NCI-H82 treated with DMSO at 0.1 percent for 48 hours (cell line): Measurements from ENCODE around the gene PLCG2.
"Not testable (repeated sequence)": the region's sequence is repeated elsewhere in the genome, so short reads cannot be mapped to it uniquely, and the experiment has no call there.

Source experiments
- DNase-seq: peaks from one replicate; lab custom pipeline; 2025; ENCODE audit not compliant: unreplicated experiment; lab: John Stamatoyannopoulos, UW

The PLCG2 gene

GRCh38 chr16:81787659-81788058 is 8.6 kb downstream of the PLCG2 start:
- DNase-seq: no peak

GRCh38 chr16:81790277-81790676 is 11.2 kb downstream of the PLCG2 start:
- no peak for DNase-seq

GRCh38 chr16:81790830-81791435 is 11.8 kb downstream of the PLCG2 start:
- peak; percentile 20 for DNase-seq

DNA sequence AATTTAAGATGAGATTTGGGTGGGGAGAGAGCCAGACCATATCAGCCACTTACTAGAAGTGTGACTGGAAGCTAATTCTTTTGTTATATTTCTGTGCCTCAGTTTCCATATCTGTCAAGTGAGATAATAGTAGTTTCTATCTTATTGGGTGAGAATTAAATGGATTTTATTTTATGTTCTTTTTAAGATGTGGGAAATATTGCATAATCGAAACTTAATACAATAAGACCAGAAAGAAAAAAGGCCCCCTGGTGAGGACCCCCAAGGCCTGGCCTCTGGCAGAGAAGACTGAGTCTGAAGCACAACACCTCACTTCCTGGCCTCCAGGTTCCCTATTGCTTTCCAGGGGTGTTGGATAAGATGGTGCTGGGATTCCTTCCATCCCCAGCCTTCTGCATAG is 13.7 kb downstream of the PLCG2 start:
- no peak for DNase-seq

- DNase-seq: no peak
Measured at GRCh38 chr16:81795193-81795592, 16.1 kb downstream of the PLCG2 start.

GRCh38 chr16:81796035-81796434 is 16.9 kb downstream of the PLCG2 start:
- DNase-seq: no peak

GRCh38 chr16:81796583-81797346 is 17.7 kb downstream of the PLCG2 start:
- DNase-seq: no peak

DNA sequence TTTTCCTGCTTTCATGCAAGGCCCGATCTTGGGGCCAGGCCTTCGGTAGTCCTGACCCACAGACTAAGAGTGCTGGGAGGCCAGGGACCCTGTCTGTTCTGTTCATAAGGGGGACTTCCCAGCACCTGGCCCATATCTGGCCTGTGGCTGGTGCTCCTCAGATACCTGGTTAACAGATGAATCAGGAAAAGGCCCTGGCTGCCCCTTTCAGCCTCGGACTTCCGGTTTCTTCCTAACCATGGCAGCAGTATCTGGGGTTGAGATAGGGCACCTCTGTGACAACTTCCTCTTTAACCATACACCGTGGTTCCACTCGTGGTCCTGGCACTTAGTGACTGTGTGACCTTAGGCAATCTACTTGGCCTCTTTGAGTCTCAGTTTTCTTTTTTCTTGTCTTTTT is 18.4 kb downstream of the PLCG2 start:
- no peak for DNase-seq

DNA sequence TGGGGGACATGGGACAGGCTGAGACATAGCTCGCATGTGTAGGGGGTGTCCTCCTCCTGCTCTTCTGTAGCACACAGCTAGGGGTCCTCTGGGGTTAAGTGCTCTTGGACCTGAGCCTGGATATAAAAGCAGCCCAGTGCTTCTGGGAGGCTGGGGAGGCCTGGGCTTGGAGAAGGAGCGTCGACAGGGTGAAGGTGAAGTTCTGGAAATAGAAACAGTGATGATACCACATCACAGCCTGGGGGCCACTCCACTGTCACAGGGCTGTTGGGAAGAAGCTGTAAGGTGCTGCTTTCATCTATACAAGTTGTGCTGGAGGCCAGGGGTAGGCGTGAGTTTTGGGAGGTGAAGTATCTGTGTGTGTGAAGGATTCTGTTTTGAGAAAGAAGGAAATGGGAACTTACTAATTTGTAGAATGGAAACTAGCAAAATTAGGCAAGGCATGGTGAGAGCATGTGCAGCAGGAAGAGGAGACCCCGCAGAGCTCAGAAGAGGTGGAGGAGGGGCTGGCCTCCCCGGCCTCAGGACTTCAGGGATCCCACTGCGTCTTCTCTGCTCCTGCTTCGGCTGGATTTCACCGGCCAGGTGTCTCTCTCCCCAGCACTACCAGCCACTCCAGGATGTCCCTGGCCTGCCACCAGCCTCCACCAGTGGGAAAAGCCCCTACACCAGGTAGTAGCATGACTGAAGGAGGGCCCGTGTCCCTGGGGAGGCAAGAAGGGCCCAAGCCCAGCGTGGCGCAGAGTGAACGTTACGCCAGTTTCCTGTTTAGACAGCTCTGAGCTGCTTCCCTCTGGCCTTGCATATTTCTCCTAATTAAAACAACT is 19.4 kb downstream of the PLCG2 start:
- no peak for DNase-seq

DNA sequence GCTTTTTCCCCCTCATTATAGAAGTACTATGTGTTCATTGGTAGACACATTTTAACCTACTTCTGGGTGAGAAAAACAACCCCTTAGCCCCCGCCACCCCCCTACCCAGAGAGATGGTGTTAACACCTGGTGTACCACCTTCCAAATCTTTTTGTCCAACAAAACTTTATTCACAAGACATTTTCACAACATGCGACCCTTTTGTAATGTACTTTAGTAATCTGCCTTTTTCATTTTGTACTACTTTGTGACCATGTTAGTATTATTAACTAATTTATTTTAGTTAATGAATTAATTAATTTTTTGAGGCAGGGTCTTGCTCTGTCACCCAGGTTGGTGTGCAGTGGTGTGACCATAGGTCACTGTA is 20.0 kb downstream of the PLCG2 start:
- no peak for DNase-seq

DNA sequence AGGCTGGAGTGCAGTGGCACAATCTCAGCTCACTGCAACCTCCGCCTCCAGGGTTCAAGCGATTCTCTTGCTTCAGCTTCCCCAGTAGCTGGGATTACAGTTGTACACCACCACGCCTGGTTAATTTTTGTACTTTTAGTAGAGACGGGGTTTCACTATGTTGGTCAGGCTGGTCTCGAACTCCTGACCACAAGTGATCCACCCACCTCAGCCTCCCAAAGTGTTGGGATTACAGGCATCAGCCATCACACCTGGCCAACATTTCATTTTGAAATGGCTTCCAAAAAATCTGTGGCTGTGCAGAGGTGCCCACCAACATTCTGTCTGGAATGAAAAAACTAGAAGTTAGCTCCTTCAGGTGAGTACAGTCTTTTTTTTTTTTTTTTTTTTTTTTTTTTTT is 22.6 kb downstream of the PLCG2 start:
- not testable (repeated sequence) for DNase-seq

DNA sequence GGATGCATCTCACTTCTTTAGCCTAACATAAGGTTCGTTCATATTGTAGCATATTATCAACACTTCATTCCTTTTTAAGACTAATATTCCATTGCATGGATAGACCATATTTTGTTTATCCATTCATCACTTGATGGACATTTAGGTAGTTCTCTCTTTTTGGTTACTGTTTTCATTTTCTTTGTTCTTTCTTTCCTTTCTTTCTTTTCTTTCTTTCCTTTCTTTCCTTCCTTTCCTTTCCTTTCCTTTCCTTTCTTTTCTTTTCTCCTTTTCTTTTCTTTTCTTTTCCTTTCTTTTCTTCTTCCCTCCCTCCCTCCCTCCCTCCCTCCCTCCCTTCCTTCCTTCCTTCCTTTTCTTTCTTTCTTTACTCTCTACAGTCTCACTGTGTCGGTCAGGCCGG is 24.2 kb downstream of the PLCG2 start:
- DNase-seq: no peak

DNA sequence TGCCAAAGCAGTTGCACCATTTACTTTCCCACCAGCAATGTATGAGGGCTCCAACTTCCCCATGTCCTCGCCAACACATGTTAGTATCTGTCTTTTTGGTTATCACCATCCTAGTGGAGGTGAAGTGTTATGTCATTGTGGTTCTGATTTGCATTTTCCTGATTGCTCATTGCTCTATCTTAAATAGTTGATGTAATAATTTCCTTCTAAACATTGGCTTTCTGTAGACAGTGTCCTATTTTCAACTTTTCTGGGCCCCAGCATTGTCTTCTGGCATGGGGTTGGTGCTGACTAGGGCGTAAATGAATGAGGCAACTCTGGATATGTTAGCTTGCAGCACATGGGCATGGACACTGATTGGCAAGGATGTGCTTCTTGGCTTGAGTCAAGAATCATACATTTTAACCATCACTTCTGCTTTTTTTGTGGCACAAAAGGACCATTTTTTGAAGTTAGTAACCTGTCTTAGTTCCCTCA is 25.1 kb downstream of the PLCG2 start:
- DNase-seq: no peak

- no peak for DNase-seq
Measured at GRCh38 chr16:81806696-81807095, 27.6 kb downstream of the PLCG2 start.

- DNase-seq: no peak
Measured at GRCh38 chr16:81807767-81808358, 28.8 kb downstream of the PLCG2 start.

DNA sequence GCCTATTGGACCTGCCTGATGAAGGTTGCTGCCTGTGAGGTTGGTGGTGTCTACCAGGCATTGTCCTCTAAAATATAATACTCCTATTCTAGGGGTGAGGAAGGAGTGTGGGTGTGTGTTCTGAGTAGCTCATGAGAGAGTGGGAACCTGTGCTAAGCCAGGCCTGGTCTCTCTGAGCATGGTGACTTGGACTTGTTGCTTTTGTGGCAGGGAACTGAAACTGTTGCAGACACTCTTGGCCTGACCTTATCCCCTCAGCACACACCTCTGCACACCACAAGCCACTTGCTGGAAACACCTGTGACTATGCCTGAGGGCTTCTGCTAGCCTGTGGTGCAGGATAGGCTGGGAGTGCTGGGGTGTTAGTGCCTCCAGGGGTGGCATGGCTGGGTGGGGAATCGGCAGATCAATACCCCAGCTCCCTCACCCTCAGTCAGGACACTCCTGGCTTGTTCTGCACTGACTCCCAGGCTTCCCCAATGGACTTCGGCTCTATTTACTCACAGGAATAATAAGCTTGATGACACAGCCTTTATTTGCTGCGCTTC is 29.9 kb downstream of the PLCG2 start:
- no peak for DNase-seq

GRCh38 chr16:81809567-81809966 is 30.5 kb downstream of the PLCG2 start:
- no peak for DNase-seq

DNA sequence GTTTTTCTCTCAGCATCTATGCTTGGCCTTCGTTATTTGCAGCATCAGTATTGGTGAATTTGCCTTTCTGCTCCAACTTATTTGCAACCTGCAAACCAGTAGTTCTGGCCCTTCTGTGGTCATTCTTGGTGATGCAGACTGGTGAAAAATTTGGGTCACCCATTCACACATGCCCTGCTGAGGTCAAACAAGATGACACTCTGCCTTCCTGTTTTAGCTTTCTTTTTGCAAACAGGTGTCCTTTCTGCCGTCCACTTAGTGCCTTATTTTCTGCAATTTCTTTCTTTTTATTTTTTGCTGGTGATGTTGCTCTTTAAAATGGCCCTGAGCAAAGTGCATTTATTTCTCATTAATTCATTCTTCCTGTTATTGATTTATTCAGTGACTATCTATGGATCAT is 31.3 kb downstream of the PLCG2 start:
- no peak for DNase-seq

DNA sequence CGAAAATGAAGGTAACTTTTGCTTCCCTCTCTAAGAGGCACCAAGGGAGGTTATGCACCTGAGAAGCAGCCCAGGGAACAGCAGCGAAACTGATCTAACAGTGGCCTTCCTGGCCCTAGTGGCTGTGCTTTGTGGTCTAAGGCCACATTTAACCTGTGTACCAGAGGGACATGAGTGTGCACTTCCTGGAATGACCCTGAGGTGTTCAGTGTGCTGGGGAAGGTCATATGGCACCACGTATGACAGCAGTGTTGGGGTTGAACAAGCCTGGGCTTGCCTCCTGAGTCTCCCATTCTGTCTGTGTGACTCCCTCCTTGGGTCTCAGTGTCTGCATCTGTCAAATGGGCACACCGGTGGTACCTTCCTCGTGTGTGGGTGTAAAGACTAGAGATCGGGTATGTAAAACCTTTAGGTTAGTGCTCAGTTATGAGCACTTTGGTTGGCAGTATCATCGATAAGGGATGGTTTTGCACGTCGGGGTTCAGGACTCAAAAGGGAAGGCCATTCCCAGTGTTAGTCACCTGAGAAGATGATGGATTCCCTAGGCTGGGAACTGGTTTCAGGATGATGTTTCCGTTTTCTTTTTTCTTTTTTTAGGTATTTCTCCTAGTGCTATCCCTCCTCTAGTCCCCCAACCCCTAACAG is 31.9 kb downstream of the PLCG2 start:
- DNase-seq: no peak

- DNase-seq: no peak
Measured at GRCh38 chr16:81813648-81814047, 34.6 kb downstream of the PLCG2 start.
